Motor neuron (in vitro differentiated cells): ENCODE results near the gene ARSD. TPM values are rescaled to one million over a fixed set of nuclear protein-coding genes. Genes with fewer than 3 reads are reported as not detected.
A peak's percentile ranks its signal among the peaks of the same experiment; 100 is the strongest.
"Not testable (repeated sequence)": the region's sequence is repeated elsewhere in the genome, so short reads cannot be mapped to it uniquely, and the experiment has no call there.

ENCODE experiments used
- ATAC-seq, 8 experiments: fragments of 200-7000 bp; cut with Tn5 transposase; replicated peaks in 6 of 8; 2 replicates each; pipeline ENCODE4 v1.8.0; 2021; ENCODE audit warnings: mild to moderate bottlenecking in 8 of 8, moderate library complexity in 8 of 8
- H3K27ac ChIP-seq, 2 donors: fragments of 250-450 bp; sonication (Bioruptor Pico); 2 replicates each; pipeline ENCODE4 v1.9.0; 2021; ENCODE audit warnings: antibody characterized with exemption in 2 of 2, mild to moderate bottlenecking in 2 of 2, moderate library complexity in 1 of 2
- H3K4me1 ChIP-seq, 2 donors: fragments of 250-450 bp; sonication (Bioruptor Pico); replicated peaks in 1 of 2; 2 replicates each; pipeline ENCODE4 v1.6.1; 2021; ENCODE audit warnings: antibody characterized with exemption in 2 of 2, mild to moderate bottlenecking in 2 of 2, moderate library complexity in 1 of 2
- H3K4me3 ChIP-seq, 5 donors: fragments of 250-450 bp; sonication (Bioruptor Pico); 2 replicates each; pipeline ENCODE4 v1.9.0; 2021; ENCODE audit warnings: antibody characterized with exemption in 5 of 5, mild to moderate bottlenecking in 5 of 5, moderate library complexity in 4 of 5
- WGBS, 10 experiments: fragments of 450-650 bp; shearing (Covaris generic); methylation state at CpG; one replicate each; pipeline ENCODE4 v1.0.0; 2022; 5-methylcytosine and 5-hydroxymethylcytosine counted together
- in situ Hi-C, 9 experiments: fragments of 400-800 bp; cut with MboI; loops; one replicate each; pipeline ENCODE4 v1.15.0; 2021; ENCODE audit warnings: low sequenced_read_pairs in 9 of 9, low pct_unique_long_range_greater_than_20kb in 2 of 9; ENCODE audit not compliant: unreplicated experiment in 9 of 9
- total RNA-seq, 8 experiments: library from RNA; unstranded; fragments of 300-600 nt; gene quantifications; 2 replicates each; pipeline versions ENCODE4 v1.2.3 to v1.2.4, GENCODE V29; 2022

The ARSD gene
- total RNA-seq, 8 experiments from 2014 or later: 2.5 to 23.7 (median 5.8) TPM

GRCh38 chrX:2962381-2962780 lies 33.2 kb upstream of the ARSD start:
- Histone ChIP-seq H3K27ac (no peak overlapping the region), H3K4me1 (peaks cover 6 to 12% of the 10 kb centered on the region in 2 donors), H3K4me3 (no peak overlapping the region)
- 11% methylated on average over 5 of the region's 11 CpGs; no CpG with 5 or more reads in 9 of the 10 experiments for WGBS, 10 experiments
- ATAC-seq: peak in 3 of 8 experiments; percentile 10 to 30 (median 18)
- in situ Hi-C loops: no loop called here

GRCh38 chrX:2960861-2961515 lies 31.8 kb upstream of the ARSD start:
- peaks cover 6 to 12% of the 10 kb centered on the region in 2 donors for H3K4me1 ChIP-seq
- in situ Hi-C loops: no loop called here
- no peak overlapping the region for H3K4me3 ChIP-seq
- 57 to 94% (median 76%) methylated on average over 3 to 7 of the region's 14 CpGs; no CpG with 5 or more reads in 5 of the 10 experiments for WGBS, 10 experiments
- ATAC-seq: no peak
- no peak overlapping the region for H3K27ac ChIP-seq

DNA sequence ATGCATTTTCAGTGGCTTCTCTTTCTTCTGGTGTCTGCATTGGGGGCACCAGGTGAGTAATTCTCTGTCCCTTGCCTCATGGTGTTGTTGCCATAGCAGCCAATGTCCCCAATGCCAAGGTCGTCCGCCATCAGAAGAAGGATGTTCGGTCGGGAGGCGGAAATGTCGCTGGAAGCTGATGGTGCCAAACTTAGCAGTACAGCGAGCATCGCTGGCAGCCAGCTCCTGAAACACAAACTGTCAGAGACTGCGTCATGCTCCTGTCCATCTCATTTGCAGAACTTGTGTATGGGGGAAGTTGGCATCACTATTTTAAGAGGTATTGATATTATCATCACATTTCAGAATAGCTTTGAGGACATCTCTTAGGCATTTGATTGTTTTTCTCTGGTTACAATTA lies 29.1 kb upstream of the ARSD start:
- Histone ChIP-seq H3K27ac (no peak overlapping the region), H3K4me1 (peaks cover 6 to 12% of the 10 kb centered on the region in 2 donors), H3K4me3 (no peak overlapping the region)
- in situ Hi-C loops: no loop called here
- ATAC-seq: no peak
- WGBS, 10 experiments: 80 to 100% (median 84%) methylated on average over 1 to 7 of the region's 9 CpGs; no CpG with 5 or more reads in 4 of the 10 experiments

GRCh38 chrX:2955838-2956237 lies 26.7 kb upstream of the ARSD start:
- Histone ChIP-seq H3K4me1 (no peaks in the 10 kb centered on the region), H3K4me3 (no peak overlapping the region), H3K27ac (no peak overlapping the region)
- WGBS, 10 experiments: 60 to 100% (median 96%) methylated on average over 1 to 3 of the region's 4 CpGs; no CpG with 5 or more reads in 7 of the 10 experiments
- in situ Hi-C loops: no loop called here
- no peak for ATAC-seq

- in situ Hi-C loops: no loop called here
- Histone ChIP-seq H3K4me1 (no peaks in the 10 kb centered on the region), H3K4me3 (no peak overlapping the region), H3K27ac (no peak overlapping the region)
- WGBS, 10 experiments: 93% methylated on average over 8 of the region's 10 CpGs; no CpG with 5 or more reads in 9 of the 10 experiments
- ATAC-seq: no peak
Measured at GRCh38 chrX:2955281-2955680, 26.1 kb upstream of the ARSD start.

DNA sequence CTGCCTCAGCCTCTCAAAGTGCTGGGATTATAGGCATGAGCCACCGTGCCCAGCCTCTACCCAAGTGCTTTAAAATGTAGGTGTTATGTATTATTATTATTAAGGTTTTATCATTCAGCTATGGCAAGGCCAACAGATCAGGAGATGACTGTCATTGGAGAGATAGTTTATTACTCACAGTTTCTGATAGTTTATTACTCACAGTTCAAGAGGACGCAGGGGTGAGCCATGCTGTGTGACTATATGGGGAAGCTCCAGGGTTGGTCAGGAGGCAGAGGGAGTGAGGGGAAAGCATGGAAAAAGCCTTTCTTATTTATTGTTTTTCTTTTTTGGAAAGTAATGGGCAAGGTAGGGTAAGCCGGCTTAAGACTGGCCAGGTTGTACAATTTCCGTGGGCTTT lies 25.4 kb upstream of the ARSD start:
- in situ Hi-C loops: no loop called here
- Histone ChIP-seq H3K27ac (no peak overlapping the region), H3K4me1 (no peaks in the 10 kb centered on the region), H3K4me3 (no peak overlapping the region)
- WGBS, 10 experiments: 93 to 100% methylated on average over 1 to 2 of the region's 4 CpGs; no CpG with 5 or more reads in 8 of the 10 experiments
- ATAC-seq: no peak

- in situ Hi-C loops, H3K27ac ChIP-seq, H3K4me3 ChIP-seq, H3K4me1 ChIP-seq, ATAC-seq: not testable (repeated sequence)
- WGBS, 10 experiments: 87% methylated on average over 12 of the region's 20 CpGs; no CpG with 5 or more reads in 9 of the 10 experiments
Measured at GRCh38 chrX:2937942-2938341, 8.8 kb upstream of the ARSD start.

GRCh38 chrX:2934715-2935710 lies 5.9 kb upstream of the ARSD start:
- H3K27ac ChIP-seq: no peak overlapping the region
- in situ Hi-C loops: no loop called here
- WGBS, 10 experiments: 0 to 100% (median 99%) methylated on average over 1 to 14 of the region's 18 CpGs; no CpG with 5 or more reads in 5 of the 10 experiments
- H3K4me1 ChIP-seq: no peaks in the 10 kb centered on the region
- H3K4me3 ChIP-seq: no peak overlapping the region
- ATAC-seq: no peak

- no peak overlapping the region for H3K4me3 ChIP-seq
- ATAC-seq: no peak
- WGBS, 10 experiments: 77 to 100% (median 94%) methylated on average over 1 to 12 of the region's 19 CpGs; no CpG with 5 or more reads in 6 of the 10 experiments
- H3K4me1 ChIP-seq: no peaks in the 10 kb centered on the region
- in situ Hi-C loops: no loop called here
- no peak overlapping the region for H3K27ac ChIP-seq
Measured at GRCh38 chrX:2933125-2933900, 4.2 kb upstream of the ARSD start.

DNA sequence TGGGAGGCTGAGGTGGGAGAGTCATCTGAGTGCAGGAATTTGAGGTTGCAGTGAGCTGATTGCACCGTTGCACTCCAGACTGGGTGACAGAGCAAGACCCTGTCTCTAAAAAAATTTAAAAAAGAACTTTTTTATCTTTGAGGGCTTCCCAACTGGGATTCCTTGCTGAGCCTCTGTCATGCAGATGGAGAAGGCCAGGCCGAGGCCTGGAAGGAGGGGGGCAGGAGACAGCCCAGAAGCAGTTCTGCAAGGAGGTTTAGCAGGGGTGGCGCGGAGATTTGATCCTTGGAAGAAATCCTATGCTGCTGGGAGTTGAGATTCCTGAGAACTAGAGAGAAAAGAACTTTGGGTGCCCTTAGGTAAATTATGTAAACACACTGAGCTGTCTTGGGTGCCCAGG lies 2.5 kb upstream of the ARSD start:
- no peak for ATAC-seq
- H3K4me1 ChIP-seq: no peaks in the 10 kb centered on the region
- no peak overlapping the region for H3K4me3 ChIP-seq
- no peak overlapping the region for H3K27ac ChIP-seq
- in situ Hi-C loops: no loop called here
- 18 to 33% methylated on average over 1 of the region's 4 CpGs; no CpG with 5 or more reads in 8 of the 10 experiments for WGBS, 10 experiments

GRCh38 chrX:2931155-2931554 lies 2.0 kb upstream of the ARSD start:
- H3K4me3 ChIP-seq: no peak overlapping the region
- no peak for ATAC-seq
- in situ Hi-C loops: no loop called here
- no peaks in the 10 kb centered on the region for H3K4me1 ChIP-seq
- WGBS, 10 experiments: 17 to 100% methylated on average over 1 of the region's 2 CpGs; no CpG with 5 or more reads in 8 of the 10 experiments
- no peak overlapping the region for H3K27ac ChIP-seq

DNA sequence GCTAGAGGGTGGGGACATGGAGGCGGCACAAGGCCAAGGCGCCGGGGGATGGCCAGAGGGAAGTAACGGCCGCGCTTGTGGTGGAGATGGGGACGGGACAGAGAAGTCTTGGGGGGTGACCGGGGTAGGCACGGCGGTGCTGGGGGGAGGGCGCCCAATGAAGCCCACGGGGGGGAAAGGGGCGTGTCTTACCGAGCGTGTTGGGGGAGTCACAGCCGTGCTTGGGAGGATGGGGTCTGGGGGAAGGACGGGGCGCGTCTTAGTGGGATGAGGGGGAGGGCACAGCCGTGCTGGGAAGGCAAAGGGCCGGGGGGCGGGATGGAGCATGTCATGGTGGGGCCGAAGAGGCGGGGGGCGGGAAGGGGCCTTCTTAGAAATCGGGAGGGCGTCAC lies 952 bp downstream of the ARSD start:
- H3K4me1 ChIP-seq: no peaks in the 10 kb centered on the region
- ATAC-seq: peak in 4 of 8 experiments; percentile 24 to 59 (median 42)
- no peak overlapping the region for H3K27ac ChIP-seq
- no CpG with 5 or more reads among the region's 27 CpGs for WGBS, 10 experiments
- peak overlapping the region in 2 of 5 donors; percentile 37 to 43 for H3K4me3 ChIP-seq
- in situ Hi-C loops: no loop called here
